ENCODE results near the gene RAD51B. TPM values are rescaled to one million over a fixed set of nuclear protein-coding genes. Genes with fewer than 3 reads are reported as not detected.

RAD51B gene
- total and polyA plus RNA-seq, 2 of the 13 experiments (the other 11 are each of a cell fraction or from before 2014, with no cell fraction given): 7.0 to 9.5 TPM

- TF ChIP-seq RARG (CRISPR knock-in tag; IDR thresholded peaks at IDR 0.05; ENCODE audit: low read depth) (no peak), IKZF5 (CRISPR knock-in tag; IDR thresholded peaks at IDR 0.05) (0 out of 2 replicates have a peak, but pooled peaks have one; percentile 17), RBAK (CRISPR knock-in tag; IDR thresholded peaks at IDR 0.05) (0 out of 2 replicates have a peak, but pooled peaks have one; percentile 26), ZSCAN20 (CRISPR knock-in tag; IDR thresholded peaks at IDR 0.05; ENCODE audit: borderline replicate concordance) (no peak), KDM2A (CRISPR knock-in tag; IDR thresholded peaks at IDR 0.05; ENCODE audit: borderline replicate concordance, low read depth) (no peak), IRX3 (CRISPR knock-in tag; IDR thresholded peaks at IDR 0.05; ENCODE audit: borderline replicate concordance, low read depth) (no peak), ZNF430 (CRISPR knock-in tag; IDR thresholded peaks at IDR 0.05) (0 out of 2 replicates have a peak, but pooled peaks have one; percentile 40), ZFY (CRISPR knock-in tag; IDR thresholded peaks at IDR 0.05) (no peak), PHF8 (CRISPR knock-in tag; IDR thresholded peaks at IDR 0.05) (peak; percentile 73), ZNF501 (CRISPR knock-in tag; IDR thresholded peaks at IDR 0.05) (peak; percentile 48; the same call in 1 of the 2 replicates), ZNF850 (CRISPR knock-in tag; conservative IDR thresholded peaks at IDR 0.05) (no peak), RFXAP (CRISPR knock-in tag; IDR thresholded peaks at IDR 0.05; ENCODE audit: borderline replicate concordance) (0 out of 2 replicates have a peak, but pooled peaks have one; percentile 72), BHLHE40 (IDR thresholded peaks at IDR 0.05; ENCODE audit: low read length) (peak; percentile 90), ZNF879 (CRISPR knock-in tag; IDR thresholded peaks at IDR 0.05) (no peak), ZNF724P (CRISPR knock-in tag; IDR thresholded peaks at IDR 0.05; ENCODE audit: borderline replicate concordance) (peak; percentile 41; the same call in 1 of the 2 replicates), TOPORS (CRISPR knock-in tag; IDR thresholded peaks at IDR 0.05) (no peak), HMGXB4 (CRISPR knock-in tag; IDR thresholded peaks at IDR 0.05; ENCODE audit: borderline replicate concordance in 1 of 2, low read depth in 1 of 2) (peak in 1 of 2 experiments; percentile 27; a peak in 1 of 4 replicates), HDAC1 (CRISPR knock-in tag; IDR thresholded peaks at IDR 0.05) (peak; percentile 95), KDM3A (CRISPR knock-in tag; IDR thresholded peaks at IDR 0.05; ENCODE audit: low read depth) (no peak), XRCC5 (optimal IDR thresholded peaks at IDR 0.05; ENCODE audit: low read length) (peak; percentile 64), HCFC1 (IDR thresholded peaks at IDR 0.05; ENCODE audit: low read depth, low read length) (peak; percentile 46)
- TF ChIP-seq, protein P1, sequence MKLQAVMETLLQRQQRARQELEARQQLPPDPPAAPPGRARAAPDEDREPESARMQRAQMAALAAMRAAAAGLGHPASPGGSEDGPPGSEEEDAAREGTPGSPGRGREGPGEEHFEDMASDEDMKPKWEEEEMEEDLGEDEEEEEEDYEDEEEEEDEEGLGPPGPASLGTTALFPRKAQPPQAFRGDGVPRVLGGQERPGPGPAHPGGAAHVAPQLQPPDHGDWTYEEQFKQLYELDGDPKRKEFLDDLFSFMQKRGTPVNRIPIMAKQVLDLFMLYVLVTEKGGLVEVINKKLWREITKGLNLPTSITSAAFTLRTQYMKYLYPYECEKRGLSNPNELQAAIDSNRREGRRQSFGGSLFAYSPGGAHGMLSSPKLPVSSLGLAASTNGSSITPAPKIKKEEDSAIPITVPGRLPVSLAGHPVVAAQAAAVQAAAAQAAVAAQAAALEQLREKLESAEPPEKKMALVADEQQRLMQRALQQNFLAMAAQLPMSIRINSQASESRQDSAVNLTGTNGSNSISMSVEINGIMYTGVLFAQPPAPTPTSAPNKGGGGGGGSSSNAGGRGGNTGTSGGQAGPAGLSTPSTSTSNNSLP (IDR thresholded peaks at IDR 0.05; ENCODE audit: low read depth, low read length): peak; percentile 21; the same call in 1 of the 2 replicates
- TF ChIP-seq, protein P2, sequence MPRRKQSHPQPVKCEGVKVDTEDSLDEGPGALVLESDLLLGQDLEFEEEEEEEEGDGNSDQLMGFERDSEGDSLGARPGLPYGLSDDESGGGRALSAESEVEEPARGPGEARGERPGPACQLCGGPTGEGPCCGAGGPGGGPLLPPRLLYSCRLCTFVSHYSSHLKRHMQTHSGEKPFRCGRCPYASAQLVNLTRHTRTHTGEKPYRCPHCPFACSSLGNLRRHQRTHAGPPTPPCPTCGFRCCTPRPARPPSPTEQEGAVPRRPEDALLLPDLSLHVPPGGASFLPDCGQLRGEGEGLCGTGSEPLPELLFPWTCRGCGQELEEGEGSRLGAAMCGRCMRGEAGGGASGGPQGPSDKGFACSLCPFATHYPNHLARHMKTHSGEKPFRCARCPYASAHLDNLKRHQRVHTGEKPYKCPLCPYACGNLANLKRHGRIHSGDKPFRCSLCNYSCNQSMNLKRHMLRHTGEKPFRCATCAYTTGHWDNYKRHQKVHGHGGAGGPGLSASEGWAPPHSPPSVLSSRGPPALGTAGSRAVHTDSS (CRISPR knock-in tag; conservative IDR thresholded peaks at IDR 0.05): no peak
- TF ChIP-seq, protein P3, sequence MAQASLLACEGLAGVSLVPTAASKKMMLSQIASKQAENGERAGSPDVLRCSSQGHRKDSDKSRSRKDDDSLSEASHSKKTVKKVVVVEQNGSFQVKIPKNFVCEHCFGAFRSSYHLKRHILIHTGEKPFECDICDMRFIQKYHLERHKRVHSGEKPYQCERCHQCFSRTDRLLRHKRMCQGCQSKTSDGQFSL (CRISPR knock-in tag; IDR thresholded peaks at IDR 0.05): no peak
These were observed 3.1 kb upstream of the RAD51B start, which contains the start of gene ZFYVE26 (continued) for GRCh38 chr14:67816326-67817002.

Data from HepG2 (cell line).